Lower leg skin (tissue), 3 donors: Measurements from ENCODE around the gene ALKBH3.

Experiments
- CTCF ChIP-seq, 3 donors: fragments of 450-650 bp; IDR thresholded peaks; one replicate each; pipeline ENCODE4 v1.5.1; 2016; ENCODE audit warnings: antibody characterized with exemption in 3 of 3, mild to moderate bottlenecking in 3 of 3, moderate library complexity in 2 of 3
- POLR2A ChIP-seq, 2 donors: fragments of 450-650 bp; IDR thresholded peaks; one replicate each; pipeline ENCODE4 v1.6.1; 2016 to 2017; ENCODE audit warnings: antibody characterized with exemption in 2 of 2, mild to moderate bottlenecking in 1 of 2, moderate library complexity in 1 of 2

- TF ChIP-seq CTCF (IDR thresholded peaks at IDR 0.05) (peak in 1 of 3 donors; percentile 17), POLR2A (IDR thresholded peaks at IDR 0.05) (no peak)
Measured at GRCh38 chr11:43852057-43852636, 28.5 kb upstream of the ALKBH3 start.
